Naive B cell (primary cell): ENCODE data around the gene C1orf50. TPM values are rescaled to one million over a fixed set of nuclear protein-coding genes. Genes with fewer than 3 reads are reported as not detected.

ENCODE experiments used
- polyA plus RNA-seq, 6 donors: library from polyadenylated mRNA; unstranded; fragments of 300-500 nt; fragmentation: Illumina TruSeq; gene quantifications; one replicate each; pipeline ENCODE4 v1.2.3, GENCODE V29; 2021; ENCODE audit warnings: low read depth in 6 of 6

C1orf50 gene
- polyA plus RNA-seq, 6 donors from 2014 or later, result 2.3 to 6.6 (median 4.3) TPM

Other genes starting within 250 kb of the C1orf50 start
- 10 to 100 TPM; 54.1 to 86.8 (median 72.1) TPM for gene PPIH, start 108.8 kb upstream of the C1orf50 start, polyA plus RNA-seq
- gene YBX1, start 84.8 kb upstream of the C1orf50 start, polyA plus RNA-seq, result 100 to 1,000 TPM in 5 of 6 donors, 10 to 100 TPM in 1; 88.9 to 117 (median 110) TPM
- under 1 TPM in 1 of 6 donors, not detected in 5; 0.11 TPM for gene CLDN19, start 27.0 kb upstream of the C1orf50 start, polyA plus RNA-seq
- gene P3H1, start 221 bp upstream of the C1orf50 start, polyA plus RNA-seq, result 10 to 100 TPM in 1 of 6 donors, 1 to 10 TPM in 5; 6.1 to 13.4 (median 7.0) TPM
- under 1 TPM in 1 of 6 donors, not detected in 5; 0.11 TPM for gene TMEM269, start 17.7 kb downstream of the C1orf50 start, polyA plus RNA-seq
- gene ERMAP, start 49.9 kb downstream of the C1orf50 start, polyA plus RNA-seq, result 1 to 10 TPM in 5 of 6 donors, not detected in 1; 2.2 to 3.7 (median 2.6) TPM
- gene SVBP, start 50.1 kb downstream of the C1orf50 start, polyA plus RNA-seq, result 10 to 100 TPM; 51.0 to 73.2 (median 65.8) TPM
- gene ZNF691, start 79.4 kb downstream of the C1orf50 start, polyA plus RNA-seq, result 10 to 100 TPM in 2 of 6 donors, 1 to 10 TPM in 3, not detected in 1; 6.2 to 13.4 (median 9.4) TPM
- 100 to 1,000 TPM in 1 of 6 donors, 10 to 100 TPM in 5; 58.4 to 125 (median 89.7) TPM for gene SLC2A1, start 191.6 kb downstream of the C1orf50 start, polyA plus RNA-seq